HepG2 (cell line): ENCODE data around the gene DUS3L. TPM values are rescaled to one million over a fixed set of nuclear protein-coding genes. Genes with fewer than 3 reads are reported as not detected.

Experiments used
- ARNTL ChIP-seq: sonication (generic); formaldehyde crosslinking; IDR thresholded peaks from 2 replicates; pipeline ENCODE4 v1.4.0; 2020; ENCODE audit warnings: mild to moderate bottlenecking, missing genetic modification reagents
- MAFG ChIP-seq: sonication (generic); formaldehyde crosslinking; IDR thresholded peaks from 2 replicates; pipeline ENCODE4 v1.5.1; 2020; ENCODE audit warnings: mild to moderate bottlenecking, missing genetic modification reagents
- MEIS1 ChIP-seq: sonication (generic); formaldehyde crosslinking; IDR thresholded peaks from 2 replicates; pipeline ENCODE4 v1.9.0; 2021; ENCODE audit warnings: mild to moderate bottlenecking, missing genetic modification reagents, moderate library complexity, borderline replicate concordance
- MTA1 ChIP-seq: sonication (generic); formaldehyde crosslinking; IDR thresholded peaks from 2 replicates; pipeline ENCODE4 v1.4.0; 2020; ENCODE audit warnings: missing genetic modification reagents, mild to moderate bottlenecking, borderline replicate concordance
- MXD4 ChIP-seq: IDR thresholded peaks from 2 replicates; pipeline ENCODE4 v1.6.1; 2016; ENCODE audit warnings: mild to moderate bottlenecking, missing biosample characterization, missing genetic modification reagents
- SALL1 ChIP-seq: sonication (generic); formaldehyde crosslinking; IDR thresholded peaks from 2 replicates; pipeline ENCODE4 v1.8.0; 2022; ENCODE audit warnings: mild to moderate bottlenecking, missing genetic modification reagents
- SALL2 ChIP-seq: sonication (generic); formaldehyde crosslinking; IDR thresholded peaks from 2 replicates; pipeline ENCODE4 v1.8.1; 2023; ENCODE audit warnings: mild to moderate bottlenecking, missing genetic modification reagents, inconsistent platforms
- SIX4 ChIP-seq: sonication (generic); formaldehyde crosslinking; IDR thresholded peaks from 2 replicates; pipeline ENCODE4 v1.4.0; 2020; ENCODE audit warnings: missing genetic modification reagents
- TBL1XR1 ChIP-seq: fragments of 150-350 bp; IDR thresholded peaks from 2 replicates; pipeline ENCODE4 v1.6.1; 2014; ENCODE audit warnings: borderline replicate concordance, low read length; ENCODE audit not compliant: partially characterized antibody
- ZFP36 ChIP-seq: fragments of 150-350 bp; IDR thresholded peaks from 2 replicates; pipeline ENCODE4 v1.6.1; 2018; ENCODE audit warnings: borderline replicate concordance, low read length, low read depth; ENCODE audit not compliant: partially characterized antibody
- ZFP91 ChIP-seq: sonication (generic); formaldehyde crosslinking; IDR thresholded peaks from 2 replicates; pipeline ENCODE4 v1.9.0; 2022; ENCODE audit warnings: missing genetic modification reagents, mild to moderate bottlenecking, borderline replicate concordance
- ZNF205 ChIP-seq: IDR thresholded peaks from 2 replicates; pipeline ENCODE4 v1.6.1; 2018; ENCODE audit warnings: missing biosample characterization, missing genetic modification reagents
- ZNF3 ChIP-seq: IDR thresholded peaks from 2 replicates; pipeline ENCODE4 v1.7.0; 2017; ENCODE audit warnings: inconsistent platforms
- ZNF646 ChIP-seq: sonication (generic); formaldehyde crosslinking; IDR thresholded peaks from 2 replicates; pipeline ENCODE4 v1.9.0; 2021; ENCODE audit warnings: mild to moderate bottlenecking, missing genetic modification reagents
- ZNF652 ChIP-seq: IDR thresholded peaks from 2 replicates; pipeline ENCODE4 v1.6.1; 2016; ENCODE audit warnings: low read depth, borderline replicate concordance
- ZNF720 ChIP-seq: sonication (generic); formaldehyde crosslinking; IDR thresholded peaks from 2 replicates; pipeline ENCODE4 v1.4.0; 2020; ENCODE audit warnings: missing genetic modification reagents
- ZNF749 ChIP-seq: sonication (generic); formaldehyde crosslinking; IDR thresholded peaks from 2 replicates; pipeline ENCODE4 v1.8.0; 2022; ENCODE audit warnings: mild to moderate bottlenecking, missing genetic modification reagents, moderate library complexity, borderline replicate concordance
- ZNF772 ChIP-seq: sonication (generic); formaldehyde crosslinking; IDR thresholded peaks from 2 replicates; pipeline ENCODE4 v1.5.0; 2020; ENCODE audit warnings: mild to moderate bottlenecking, missing genetic modification reagents
- ZNF841 ChIP-seq: sonication (generic); formaldehyde crosslinking; IDR thresholded peaks from 2 replicates; pipeline ENCODE4 v1.8.1; 2023; ENCODE audit warnings: missing genetic modification reagents, borderline replicate concordance
- polyA plus RNA-seq, 8 experiments: library from polyadenylated mRNA; depleted of rRNA in 3 of 8; stranded (reverse) in 7 of 8; unstranded in 1 of 8; fragments of >200 nt; fragmentation: Illumina TruSeq in 4 of 8; extraction: Trizol in 4 of 8; gene quantifications; 2 replicates each; pipeline versions ENCODE4 v1.2.1 to v1.2.3, GENCODE V29; 2011 to 2016; ENCODE audit warnings: low read depth in 4 of 8, missing spikeins in 1 of 8, mixed read lengths in 1 of 8; ENCODE audit not compliant: insufficient read depth in 1 of 8
- total RNA-seq, 5 experiments: library from RNA; depleted of rRNA; stranded (reverse); fragments of >200 nt; fragmentation: Illumina TruSeq; extraction: Trizol; gene quantifications; 2 replicates each; pipeline ENCODE4 v1.2.3, GENCODE V29; 2016; ENCODE audit warnings: low read depth in 1 of 5

DUS3L gene
- total and polyA plus RNA-seq, 2 of the 13 experiments (the other 11 are each of a cell fraction or from before 2014, with no cell fraction given): 13.3 to 25.1 TPM

- TF ChIP-seq ZNF749 (no peak), SIX4 (no peak), SALL1 (CRISPR knock-in tag) (peak; percentile 68), ZNF841 (CRISPR knock-in tag) (no peak), ZFP91 (CRISPR knock-in tag) (peak; percentile 24; the same call in 1 of the 2 replicates), ZNF720 (CRISPR knock-in tag) (no peak), ZNF646 (CRISPR knock-in tag) (0 out of 2 replicates have a peak, but pooled peaks have one; percentile 25), SALL2 (CRISPR knock-in tag) (no peak), MTA1 (CRISPR knock-in tag) (peak; percentile 43), ZFP36 (peak; percentile 85), ZNF205 (CRISPR knock-in tag) (no peak; the same call in 1 of the 2 replicates), MEIS1 (CRISPR knock-in tag) (peak; percentile 36; the same call in 1 of the 2 replicates), MXD4 (CRISPR knock-in tag) (no peak), ZNF3 (CRISPR knock-in tag) (no peak), ZNF772 (CRISPR knock-in tag) (peak; percentile 44; the same call in 1 of the 2 replicates), MAFG (CRISPR knock-in tag) (no peak), TBL1XR1 (no peak), ARNTL (CRISPR knock-in tag) (no peak), ZNF652 (CRISPR knock-in tag) (peak; percentile 11; the same call in 1 of the 2 replicates)
Measured at GRCh38 chr19:5839065-5840017, 48.4 kb upstream of the DUS3L start, which contains the start of gene FUT6 (continued).
